Activated CD8-positive, alpha-beta memory T cell treated with anti-CD3 and anti-CD28 coated beads for 36 hours (primary cell): ENCODE data around the gene CYTH1. TPM values are rescaled to one million over a fixed set of nuclear protein-coding genes. Genes with fewer than 3 reads are reported as not detected.

Experiments used
- CTCF ChIA-PET: fragments of 350-600 bp; sonication (Branson Sonifier 250); formaldehyde crosslinking; loops from one replicate; lab custom pipeline; 2021; ENCODE audit warnings: antibody characterized with exemption; lab: Charles Lee
- POLR2A ChIA-PET: fragments of 350-600 bp; sonication (Branson Sonifier 250); formaldehyde crosslinking; loops from one replicate; lab custom pipeline; 2021; ENCODE audit warnings: antibody characterized with exemption; lab: Charles Lee
- total RNA-seq, 2 experiments: library from RNA; stranded (reverse); gene quantifications; one replicate each; pipeline ENCODE4 v1.2.3, GENCODE V29; 2021

CYTH1 gene
- total RNA-seq, 2 experiments from 2014 or later, result 92.1 to 96.7 TPM

- ChIA-PET POLR2A (interaction anchor here (0.6 kb wide), 1 partner anchor 36 kb away, joined by 3 read pairs; no protein-coding TSS in a partner anchor), CTCF (interaction anchor here (1.0 to 1.8 kb wide), 6 partner anchors 10 to 35 kb away, joined by 3 to 8 read pairs (median 4); no protein-coding TSS in a partner anchor)
Measured at GRCh38 chr17:78735832-78736525, 46.1 kb downstream of the CYTH1 start.

GRCh38 chr17:78734793-78735641 is 47.1 kb downstream of the CYTH1 start:
- CTCF ChIA-PET, result interaction anchor here (0.9 to 1.8 kb wide), 8 partner anchors 9 to 36 kb away, joined by 3 to 8 read pairs (median 4); no protein-coding TSS in a partner anchor
- POLR2A ChIA-PET, result no interaction called here

GRCh38 chr17:78732354-78732753 is 49.7 kb downstream of the CYTH1 start:
- ChIA-PET POLR2A (no interaction called here), CTCF (no interaction called here)

- POLR2A ChIA-PET, result no interaction called here
- CTCF ChIA-PET, result no interaction called here
Measured at GRCh38 chr17:78731904-78732303, 50.2 kb downstream of the CYTH1 start.

GRCh38 chr17:78729641-78730040 is 52.4 kb downstream of the CYTH1 start:
- ChIA-PET POLR2A (no interaction called here), CTCF (no interaction called here)

- ChIA-PET POLR2A (no interaction called here), CTCF (no interaction called here)
Measured at GRCh38 chr17:78728495-78728894, 53.6 kb downstream of the CYTH1 start.

GRCh38 chr17:78727476-78728229 is 54.4 kb downstream of the CYTH1 start:
- POLR2A ChIA-PET, result no interaction called here
- CTCF ChIA-PET, result no interaction called here

- ChIA-PET CTCF (no interaction called here), POLR2A (no interaction called here)
Measured at GRCh38 chr17:78727057-78727456, 55.0 kb downstream of the CYTH1 start.

- POLR2A ChIA-PET, result no interaction called here
- CTCF ChIA-PET, result interaction anchor here (0.8 to 1.3 kb wide), 3 partner anchors 9 to 51 kb away, joined by 3 to 6 read pairs (median 4); no protein-coding TSS in a partner anchor
Measured at GRCh38 chr17:78726513-78726912, 55.6 kb downstream of the CYTH1 start.

- ChIA-PET POLR2A (interaction anchor here (0.5 kb wide), 1 partner anchor 13 kb away, joined by 3 read pairs; no protein-coding TSS in a partner anchor), CTCF (interaction anchor here (0.9 to 1.3 kb wide), 7 partner anchors 10 to 21 kb away, joined by 4 to 6 read pairs (median 4); no protein-coding TSS in a partner anchor)
Measured at GRCh38 chr17:78725448-78726021, 56.5 kb downstream of the CYTH1 start.

GRCh38 chr17:78724999-78725398 is 57.1 kb downstream of the CYTH1 start:
- ChIA-PET CTCF (interaction anchor here (0.5 to 1.2 kb wide), 5 partner anchors 9 to 75 kb away, joined by 4 to 6 read pairs (median 5); no protein-coding TSS in a partner anchor), POLR2A (interaction anchor here (0.5 kb wide), 2 partner anchors 14 to 526 kb away, joined by 3 read pairs; no protein-coding TSS in a partner anchor)

- CTCF ChIA-PET, result interaction anchor here (0.5 to 1.2 kb wide), 3 partner anchors 9 to 75 kb away, joined by 4 to 5 read pairs (median 4); no protein-coding TSS in a partner anchor
- POLR2A ChIA-PET, result interaction anchor here (0.5 kb wide), 1 partner anchor 526 kb away, joined by 3 read pairs; no protein-coding TSS in a partner anchor
Measured at GRCh38 chr17:78724544-78724943, 57.5 kb downstream of the CYTH1 start.

GRCh38 chr17:78723957-78724356 is 58.1 kb downstream of the CYTH1 start:
- POLR2A ChIA-PET, result no interaction called here
- CTCF ChIA-PET, result no interaction called here

- ChIA-PET POLR2A (interaction anchor here (0.5 to 0.7 kb wide), 3 partner anchors 47 to 58 kb away, joined by 4 to 7 read pairs (median 5); no protein-coding TSS in a partner anchor), CTCF (interaction anchor here (1.1 to 1.4 kb wide), 3 partner anchors 11 to 25 kb away, joined by 3 to 4 read pairs (median 3); no protein-coding TSS in a partner anchor)
Measured at GRCh38 chr17:78723001-78723796, 58.9 kb downstream of the CYTH1 start.

- ChIA-PET CTCF (interaction anchor here (0.9 to 1.4 kb wide), 4 partner anchors 10 to 26 kb away, joined by 3 to 4 read pairs (median 4); no protein-coding TSS in a partner anchor), POLR2A (interaction anchor here (0.5 kb wide), 1 partner anchor 58 kb away, joined by 4 read pairs; no protein-coding TSS in a partner anchor)
Measured at GRCh38 chr17:78722246-78722761, 59.8 kb downstream of the CYTH1 start.

- CTCF ChIA-PET, result interaction anchor here (0.6 to 0.8 kb wide), 2 partner anchors 27 to 49 kb away, joined by 3 read pairs; no protein-coding TSS in a partner anchor
- POLR2A ChIA-PET, result no interaction called here
Measured at GRCh38 chr17:78719630-78720298, 62.3 kb downstream of the CYTH1 start.
